ENCODE measurements around the gene AHCYL2. TPM values are rescaled to one million over a fixed set of nuclear protein-coding genes. Genes with fewer than 3 reads are reported as not detected.

AHCYL2 gene
- total RNA-seq, 1 experiment from 2014 or later, result 17.0 TPM

DNA sequence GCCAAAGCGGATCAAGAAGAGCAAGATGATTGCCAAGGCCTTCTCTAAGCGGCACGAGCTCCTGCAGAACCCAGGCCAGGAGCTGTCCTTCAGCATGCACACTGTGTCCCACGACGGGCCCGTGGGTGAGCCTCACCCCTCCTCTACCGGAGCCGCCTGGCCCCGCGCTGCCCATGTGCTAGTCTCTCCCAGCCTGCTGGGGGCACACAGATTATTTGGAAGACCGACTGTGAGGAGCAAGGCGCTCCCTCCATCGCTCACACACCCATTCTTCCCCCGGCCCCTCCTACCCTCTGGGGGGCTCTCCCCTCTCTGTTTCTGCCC is 13.9 kb upstream of the AHCYL2 start:
- Histone ChIP-seq H3K9ac (ENCODE audit: low read length) (no peak overlapping the region), H3K9me2 (ENCODE audit: insufficient read depth) (no peaks in the 10 kb centered on the region), H3K4me3 (replicated peaks in 1 of 2; ENCODE audit: low read depth in 1 of 2, low read length in 2 of 2) (no peak overlapping the region), H4K20me1 (ENCODE audit: insufficient read depth) (no peaks in the 10 kb centered on the region), H2AFZ (ENCODE audit: low read depth, low read length, poor library complexity, severe bottlenecking) (no peak overlapping the region), H3K4me2 (ENCODE audit: low read length) (no peak overlapping the region), H3K36me3 (ENCODE audit: control insufficient read depth in 1 of 2, insufficient read depth in 2 of 2, low read length in 2 of 2) (no peaks in the 10 kb centered on the region), H3K27me3 (ENCODE audit: insufficient read depth, low read length) (no peaks in the 10 kb centered on the region), H3K4me1 (ENCODE audit: control insufficient read depth in 1 of 2, insufficient read depth in 2 of 2, low read length in 2 of 2) (no peaks in the 10 kb centered on the region), H3K9me3 (ENCODE audit: control insufficient read depth in 1 of 2, insufficient read depth in 1 of 2, low read depth in 1 of 2, low read length in 2 of 2) (no peaks in the 10 kb centered on the region), H3K79me2 (ENCODE audit: insufficient read depth, low read length) (no peaks in the 10 kb centered on the region), H3K27ac (ENCODE audit: low read depth, low read length) (no peak overlapping the region)
- TF ChIP-seq SIN3A (IDR thresholded peaks at IDR 0.05; ENCODE audit: low read depth) (no peak), MAX (IDR thresholded peaks at IDR 0.05) (no peak), CBX3 (IDR thresholded peaks at IDR 0.05; ENCODE audit: low read depth) (no peak), JUND (IDR thresholded peaks at IDR 0.05) (no peak), POLR2AphosphoS5 (IDR thresholded peaks at IDR 0.05; ENCODE audit: low read depth, low read length) (no peak), YY1 (IDR thresholded peaks at IDR 0.05; ENCODE audit: extremely low read depth, insufficient replicate concordance, low read depth, low read length) (no peak), EGR1 (IDR thresholded peaks at IDR 0.05; ENCODE audit: low read depth) (no peak), ELF1 (IDR thresholded peaks at IDR 0.05; ENCODE audit: borderline replicate concordance, low read depth) (no peak), EZH2phosphoT487 (IDR thresholded peaks at IDR 0.05; ENCODE audit: borderline replicate concordance) (no peak), ZNF274 (IDR thresholded peaks at IDR 0.05; ENCODE audit: low read depth, low read length) (no peak), POLR2A (IDR thresholded peaks at IDR 0.05; ENCODE audit: borderline replicate concordance, extremely low read depth, insufficient read depth, insufficient read length) (no peak), TCF7L2 (IDR thresholded peaks at IDR 0.05; ENCODE audit: borderline replicate concordance, extremely low read depth, insufficient read depth, insufficient read length) (no peak), EZH2 (IDR thresholded peaks at IDR 0.05) (no peak), FOSL1 (IDR thresholded peaks at IDR 0.05; ENCODE audit: low read depth) (no peak), ZFX (IDR thresholded peaks at IDR 0.05) (no peak), SP1 (IDR thresholded peaks at IDR 0.05; ENCODE audit: low read depth) (no peak)
- TF ChIP-seq, protein P1, sequence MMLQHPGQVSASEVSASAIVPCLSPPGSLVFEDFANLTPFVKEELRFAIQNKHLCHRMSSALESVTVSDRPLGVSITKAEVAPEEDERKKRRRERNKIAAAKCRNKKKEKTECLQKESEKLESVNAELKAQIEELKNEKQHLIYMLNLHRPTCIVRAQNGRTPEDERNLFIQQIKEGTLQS (IDR thresholded peaks at IDR 0.05), result no peak
- TF ChIP-seq, protein P2, sequence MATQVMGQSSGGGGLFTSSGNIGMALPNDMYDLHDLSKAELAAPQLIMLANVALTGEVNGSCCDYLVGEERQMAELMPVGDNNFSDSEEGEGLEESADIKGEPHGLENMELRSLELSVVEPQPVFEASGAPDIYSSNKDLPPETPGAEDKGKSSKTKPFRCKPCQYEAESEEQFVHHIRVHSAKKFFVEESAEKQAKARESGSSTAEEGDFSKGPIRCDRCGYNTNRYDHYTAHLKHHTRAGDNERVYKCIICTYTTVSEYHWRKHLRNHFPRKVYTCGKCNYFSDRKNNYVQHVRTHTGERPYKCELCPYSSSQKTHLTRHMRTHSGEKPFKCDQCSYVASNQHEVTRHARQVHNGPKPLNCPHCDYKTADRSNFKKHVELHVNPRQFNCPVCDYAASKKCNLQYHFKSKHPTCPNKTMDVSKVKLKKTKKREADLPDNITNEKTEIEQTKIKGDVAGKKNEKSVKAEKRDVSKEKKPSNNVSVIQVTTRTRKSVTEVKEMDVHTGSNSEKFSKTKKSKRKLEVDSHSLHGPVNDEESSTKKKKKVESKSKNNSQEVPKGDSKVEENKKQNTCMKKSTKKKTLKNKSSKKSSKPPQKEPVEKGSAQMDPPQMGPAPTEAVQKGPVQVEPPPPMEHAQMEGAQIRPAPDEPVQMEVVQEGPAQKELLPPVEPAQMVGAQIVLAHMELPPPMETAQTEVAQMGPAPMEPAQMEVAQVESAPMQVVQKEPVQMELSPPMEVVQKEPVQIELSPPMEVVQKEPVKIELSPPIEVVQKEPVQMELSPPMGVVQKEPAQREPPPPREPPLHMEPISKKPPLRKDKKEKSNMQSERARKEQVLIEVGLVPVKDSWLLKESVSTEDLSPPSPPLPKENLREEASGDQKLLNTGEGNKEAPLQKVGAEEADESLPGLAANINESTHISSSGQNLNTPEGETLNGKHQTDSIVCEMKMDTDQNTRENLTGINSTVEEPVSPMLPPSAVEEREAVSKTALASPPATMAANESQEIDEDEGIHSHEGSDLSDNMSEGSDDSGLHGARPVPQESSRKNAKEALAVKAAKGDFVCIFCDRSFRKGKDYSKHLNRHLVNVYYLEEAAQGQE (IDR thresholded peaks at IDR 0.05; ENCODE audit: low read depth), result no peak
- TF ChIP-seq, protein P3, sequence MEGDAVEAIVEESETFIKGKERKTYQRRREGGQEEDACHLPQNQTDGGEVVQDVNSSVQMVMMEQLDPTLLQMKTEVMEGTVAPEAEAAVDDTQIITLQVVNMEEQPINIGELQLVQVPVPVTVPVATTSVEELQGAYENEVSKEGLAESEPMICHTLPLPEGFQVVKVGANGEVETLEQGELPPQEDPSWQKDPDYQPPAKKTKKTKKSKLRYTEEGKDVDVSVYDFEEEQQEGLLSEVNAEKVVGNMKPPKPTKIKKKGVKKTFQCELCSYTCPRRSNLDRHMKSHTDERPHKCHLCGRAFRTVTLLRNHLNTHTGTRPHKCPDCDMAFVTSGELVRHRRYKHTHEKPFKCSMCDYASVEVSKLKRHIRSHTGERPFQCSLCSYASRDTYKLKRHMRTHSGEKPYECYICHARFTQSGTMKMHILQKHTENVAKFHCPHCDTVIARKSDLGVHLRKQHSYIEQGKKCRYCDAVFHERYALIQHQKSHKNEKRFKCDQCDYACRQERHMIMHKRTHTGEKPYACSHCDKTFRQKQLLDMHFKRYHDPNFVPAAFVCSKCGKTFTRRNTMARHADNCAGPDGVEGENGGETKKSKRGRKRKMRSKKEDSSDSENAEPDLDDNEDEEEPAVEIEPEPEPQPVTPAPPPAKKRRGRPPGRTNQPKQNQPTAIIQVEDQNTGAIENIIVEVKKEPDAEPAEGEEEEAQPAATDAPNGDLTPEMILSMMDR (IDR thresholded peaks at IDR 0.05 in 2 of 3, conservative IDR thresholded peaks at IDR 0.05 in 1 of 3; ENCODE audit: borderline replicate concordance in 1 of 3, insufficient read depth in 1 of 3, low read depth in 2 of 3, low read length in 2 of 3), result no peak
- DNase-seq (ENCODE audit: low read depth, low spot score) (no peak), ATAC-seq (no peak)
- BruUV-seq (replicated peaks), result no TSS peak
- CTCF ChIA-PET, result interaction anchor here (0.6 to 5.0 kb wide), 8 partner anchors 11 to 784 kb away, joined by 3 to 45 read pairs (median 3); no protein-coding TSS in a partner anchor
- RAD21 ChIA-PET (ENCODE audit: low non-redundant PET in 1 of 2, low total read pairs in 2 of 2, uncharacterized antibody in 2 of 2, unreplicated experiment in 2 of 2), result interaction anchor here in 1 of 2 experiments (1.2 to 1.6 kb wide), 2 partner anchors 47 to 119 kb away, joined by 4 to 8 read pairs; no protein-coding TSS in a partner anchor
- POLR2A ChIA-PET, result no interaction called here
- intact Hi-C loops (cut with micrococcal nuclease), result loop anchor here (1.0 to 10.0 kb wide), 4 partner anchors 46 to 784 kb away; no protein-coding TSS in a partner anchor

Data from HCT116 (cell line).